ENCODE results near the gene HDDC2.

GRCh38 chr6:125312950-125313349, 11.2 kb upstream of the HDDC2 start:
- TF ChIP-seq, protein P1, sequence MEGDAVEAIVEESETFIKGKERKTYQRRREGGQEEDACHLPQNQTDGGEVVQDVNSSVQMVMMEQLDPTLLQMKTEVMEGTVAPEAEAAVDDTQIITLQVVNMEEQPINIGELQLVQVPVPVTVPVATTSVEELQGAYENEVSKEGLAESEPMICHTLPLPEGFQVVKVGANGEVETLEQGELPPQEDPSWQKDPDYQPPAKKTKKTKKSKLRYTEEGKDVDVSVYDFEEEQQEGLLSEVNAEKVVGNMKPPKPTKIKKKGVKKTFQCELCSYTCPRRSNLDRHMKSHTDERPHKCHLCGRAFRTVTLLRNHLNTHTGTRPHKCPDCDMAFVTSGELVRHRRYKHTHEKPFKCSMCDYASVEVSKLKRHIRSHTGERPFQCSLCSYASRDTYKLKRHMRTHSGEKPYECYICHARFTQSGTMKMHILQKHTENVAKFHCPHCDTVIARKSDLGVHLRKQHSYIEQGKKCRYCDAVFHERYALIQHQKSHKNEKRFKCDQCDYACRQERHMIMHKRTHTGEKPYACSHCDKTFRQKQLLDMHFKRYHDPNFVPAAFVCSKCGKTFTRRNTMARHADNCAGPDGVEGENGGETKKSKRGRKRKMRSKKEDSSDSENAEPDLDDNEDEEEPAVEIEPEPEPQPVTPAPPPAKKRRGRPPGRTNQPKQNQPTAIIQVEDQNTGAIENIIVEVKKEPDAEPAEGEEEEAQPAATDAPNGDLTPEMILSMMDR (conservative IDR thresholded peaks at IDR 0.05; ENCODE audit: low read depth in 2 of 2) = no peak
- TF ChIP-seq POLR2AphosphoS5 (IDR thresholded peaks at IDR 0.05; ENCODE audit: low read depth) (no peak), EZH2phosphoT487 (IDR thresholded peaks at IDR 0.05; ENCODE audit: unreplicated experiment) (no peak), EZH2 (IDR thresholded peaks at IDR 0.05; ENCODE audit: low read depth, unreplicated experiment) (no peak), CREB1 (CRISPR knock-in tag; IDR thresholded peaks at IDR 0.05; ENCODE audit: low read depth) (no peak), ZNF114 (CRISPR knock-in tag; IDR thresholded peaks at IDR 0.05) (no peak), NANOG (IDR thresholded peaks at IDR 0.05; ENCODE audit: borderline replicate concordance) (no peak), STAT1 (IDR thresholded peaks at IDR 0.05; ENCODE audit: unreplicated experiment) (no peak), ZNF331 (CRISPR knock-in tag; IDR thresholded peaks at IDR 0.05; ENCODE audit: low read depth) (no peak)
- TF ChIP-seq, protein P2, sequence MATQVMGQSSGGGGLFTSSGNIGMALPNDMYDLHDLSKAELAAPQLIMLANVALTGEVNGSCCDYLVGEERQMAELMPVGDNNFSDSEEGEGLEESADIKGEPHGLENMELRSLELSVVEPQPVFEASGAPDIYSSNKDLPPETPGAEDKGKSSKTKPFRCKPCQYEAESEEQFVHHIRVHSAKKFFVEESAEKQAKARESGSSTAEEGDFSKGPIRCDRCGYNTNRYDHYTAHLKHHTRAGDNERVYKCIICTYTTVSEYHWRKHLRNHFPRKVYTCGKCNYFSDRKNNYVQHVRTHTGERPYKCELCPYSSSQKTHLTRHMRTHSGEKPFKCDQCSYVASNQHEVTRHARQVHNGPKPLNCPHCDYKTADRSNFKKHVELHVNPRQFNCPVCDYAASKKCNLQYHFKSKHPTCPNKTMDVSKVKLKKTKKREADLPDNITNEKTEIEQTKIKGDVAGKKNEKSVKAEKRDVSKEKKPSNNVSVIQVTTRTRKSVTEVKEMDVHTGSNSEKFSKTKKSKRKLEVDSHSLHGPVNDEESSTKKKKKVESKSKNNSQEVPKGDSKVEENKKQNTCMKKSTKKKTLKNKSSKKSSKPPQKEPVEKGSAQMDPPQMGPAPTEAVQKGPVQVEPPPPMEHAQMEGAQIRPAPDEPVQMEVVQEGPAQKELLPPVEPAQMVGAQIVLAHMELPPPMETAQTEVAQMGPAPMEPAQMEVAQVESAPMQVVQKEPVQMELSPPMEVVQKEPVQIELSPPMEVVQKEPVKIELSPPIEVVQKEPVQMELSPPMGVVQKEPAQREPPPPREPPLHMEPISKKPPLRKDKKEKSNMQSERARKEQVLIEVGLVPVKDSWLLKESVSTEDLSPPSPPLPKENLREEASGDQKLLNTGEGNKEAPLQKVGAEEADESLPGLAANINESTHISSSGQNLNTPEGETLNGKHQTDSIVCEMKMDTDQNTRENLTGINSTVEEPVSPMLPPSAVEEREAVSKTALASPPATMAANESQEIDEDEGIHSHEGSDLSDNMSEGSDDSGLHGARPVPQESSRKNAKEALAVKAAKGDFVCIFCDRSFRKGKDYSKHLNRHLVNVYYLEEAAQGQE (IDR thresholded peaks at IDR 0.05; ENCODE audit: unreplicated experiment) = no peak
